ENCODE data around the gene ASPSCR1.
A peak's percentile ranks its signal among the peaks of the same experiment; 100 is the strongest.

The ASPSCR1 gene

GRCh38 chr17:81977211-81977808 is at the start of gene ASPSCR1:
Gene ASPSCR1 (plus strand): TSS chr17:81977629. CDS start chr17:81977647, 18 bp downstream.
- Mint-ChIP-seq H3K9me3 (no peaks in the 10 kb centered on the region), H3K4me3 (peak within 1 kb of the TSS; percentile 100), H3K27ac (peak within 1 kb of the TSS; percentile 96), H3K27me3 (peaks cover 2% of the 10 kb centered on the region), H3K36me3 (peaks cover under 1% of the 10 kb centered on the region), H3K4me1 (peaks cover 20% of the 10 kb centered on the region)
- peak; percentile 91 for ATAC-seq (ENCODE audit: low read depth)
- peak; percentile 91 to 94 for DNase-seq (ENCODE audit: low spot score in 2 of 2)

GRCh38 chr17:81927653-81928543 is 49.5 kb upstream of the ASPSCR1 start, which contains the start of gene MAFG:
Gene MAFG (minus strand): TSS chr17:81927735. CDS start chr17:81923185, 4,550 bp downstream.
- DNase-seq (ENCODE audit: low spot score in 2 of 2) (peak; percentile 90), ATAC-seq (ENCODE audit: low read depth) (peak; percentile 76)
- Mint-ChIP-seq H3K9me3 (no peaks in the 10 kb centered on the region), H3K27me3 (peaks cover 4% of the 10 kb centered on the region), H3K4me1 (peaks cover 12% of the 10 kb centered on the region), H3K36me3 (peaks cover under 1% of the 10 kb centered on the region), H3K27ac (peak within 1 kb of the TSS; percentile 85), H3K4me3 (peak within 1 kb of the TSS; percentile 81)

- Mint-ChIP-seq H3K4me3 (peak overlapping the region; percentile 55), H3K4me1 (peaks cover 12% of the 10 kb centered on the region), H3K27ac (no peak overlapping the region), H3K27me3 (peaks cover 4% of the 10 kb centered on the region), H3K36me3 (no peaks in the 10 kb centered on the region), H3K9me3 (no peaks in the 10 kb centered on the region)
- no peak for ATAC-seq (ENCODE audit: low read depth)
- DNase-seq (ENCODE audit: low spot score in 2 of 2), result no peak
These were observed 48.7 kb upstream of the ASPSCR1 start for GRCh38 chr17:81928544-81929252.

GRCh38 chr17:81929253-81930141 is 47.9 kb upstream of the ASPSCR1 start:
- Mint-ChIP-seq H3K27me3 (peaks cover 4% of the 10 kb centered on the region), H3K36me3 (no peaks in the 10 kb centered on the region), H3K4me3 (peak overlapping the region; percentile 22), H3K9me3 (no peaks in the 10 kb centered on the region), H3K27ac (no peak overlapping the region), H3K4me1 (peaks cover 9% of the 10 kb centered on the region)
- ATAC-seq (ENCODE audit: low read depth) (no peak), DNase-seq (ENCODE audit: low spot score in 2 of 2) (no peak)

- peak overlapping the region; percentile 8 for H3K27ac Mint-ChIP-seq
- H3K36me3 Mint-ChIP-seq, result no peaks in the 10 kb centered on the region
- no peaks in the 10 kb centered on the region for H3K9me3 Mint-ChIP-seq
- no peak for DNase-seq (ENCODE audit: low spot score in 2 of 2)
- H3K27me3 Mint-ChIP-seq, result peaks cover 4% of the 10 kb centered on the region
- no peak overlapping the region for H3K4me3 Mint-ChIP-seq
- ATAC-seq (ENCODE audit: low read depth), result peak; percentile 13
- H3K4me1 Mint-ChIP-seq, result peaks cover 9% of the 10 kb centered on the region
These were observed 47.0 kb upstream of the ASPSCR1 start for GRCh38 chr17:81930142-81931125.

- Mint-ChIP-seq H3K4me1 (peaks cover 9% of the 10 kb centered on the region), H3K27ac (peak overlapping the region; percentile 8), H3K27me3 (peaks cover 4% of the 10 kb centered on the region), H3K9me3 (no peaks in the 10 kb centered on the region), H3K4me3 (no peak overlapping the region), H3K36me3 (no peaks in the 10 kb centered on the region)
- ATAC-seq (ENCODE audit: low read depth) (no peak), DNase-seq (ENCODE audit: low spot score in 2 of 2) (no peak)
These were observed 46.3 kb upstream of the ASPSCR1 start for GRCh38 chr17:81931189-81931556.

GRCh38 chr17:81931557-81932332 is 45.7 kb upstream of the ASPSCR1 start:
- Mint-ChIP-seq H3K4me1 (peaks cover 7% of the 10 kb centered on the region), H3K9me3 (no peaks in the 10 kb centered on the region), H3K36me3 (no peaks in the 10 kb centered on the region), H3K4me3 (no peak overlapping the region), H3K27ac (no peak overlapping the region), H3K27me3 (peaks cover 4% of the 10 kb centered on the region)
- DNase-seq (ENCODE audit: low spot score in 2 of 2), result no peak
- no peak for ATAC-seq (ENCODE audit: low read depth)

- Mint-ChIP-seq H3K4me1 (peaks cover 7% of the 10 kb centered on the region), H3K27ac (no peak overlapping the region)
These were observed 45.0 kb upstream of the ASPSCR1 start for GRCh38 chr17:81932333-81932983.

GRCh38 chr17:81933178-81933699 is 44.2 kb upstream of the ASPSCR1 start:
- DNase-seq (ENCODE audit: low spot score in 2 of 2), result no peak
- Mint-ChIP-seq H3K27ac (no peak overlapping the region), H3K27me3 (peaks cover 4% of the 10 kb centered on the region), H3K4me3 (no peak overlapping the region), H3K4me1 (peaks cover 7% of the 10 kb centered on the region), H3K9me3 (no peaks in the 10 kb centered on the region), H3K36me3 (no peaks in the 10 kb centered on the region)
- ATAC-seq (ENCODE audit: low read depth), result no peak

More at GRCh38 chr17:81932333-81932983, 45.0 kb upstream of the ASPSCR1 start:
- no peak for DNase-seq (ENCODE audit: low spot score in 2 of 2)
- no peak for ATAC-seq (ENCODE audit: low read depth)
- Mint-ChIP-seq H3K36me3 (no peaks in the 10 kb centered on the region), H3K4me3 (no peak overlapping the region), H3K27me3 (peaks cover 4% of the 10 kb centered on the region), H3K9me3 (no peaks in the 10 kb centered on the region)

GRCh38 chr17:81934098-81934757 is 43.2 kb upstream of the ASPSCR1 start:
- Mint-ChIP-seq H3K27ac (no peak overlapping the region), H3K4me1 (peaks cover 5% of the 10 kb centered on the region), H3K27me3 (peaks cover 2% of the 10 kb centered on the region), H3K36me3 (no peaks in the 10 kb centered on the region), H3K9me3 (no peaks in the 10 kb centered on the region), H3K4me3 (no peak overlapping the region)
- DNase-seq (ENCODE audit: low spot score in 2 of 2) (no peak), ATAC-seq (ENCODE audit: low read depth) (no peak)
